Neutrophil (primary cell): ENCODE measurements around the gene IRAG1.

ENCODE experiments used
- H3K27ac ChIP-seq: fragments of 200-600 bp; sonication (generic); 2 replicates; pipeline ENCODE4 v1.5.1; 2016; ENCODE audit warnings: mild to moderate bottlenecking, moderate library complexity
- H3K27me3 ChIP-seq: fragments of 200-600 bp; sonication (generic); 2 replicates; pipeline ENCODE4 v1.6.0; 2016; ENCODE audit warnings: mild to moderate bottlenecking
- H3K36me3 ChIP-seq: fragments of 200-600 bp; sonication (generic); 2 replicates; pipeline ENCODE4 v1.5.1; 2017
- H3K4me1 ChIP-seq, 2 experiments: fragments of 200-600 bp in 1 of 2; sonication (generic) in 1 of 2; 1 replicate in 1 of 2; 2 replicates in 1 of 2; pipeline versions ENCODE4 v1.5.1 to v1.6.1; 2013 to 2016; ENCODE audit warnings: low read depth in 1 of 2, low read length in 1 of 2, mild to moderate bottlenecking in 1 of 2, moderate library complexity in 1 of 2; ENCODE audit not compliant: control insufficient read depth in 1 of 2, insufficient read depth in 1 of 2
- H3K4me3 ChIP-seq, 2 experiments: fragments of 200-600 bp in 1 of 2; sonication (generic) in 1 of 2; 1 replicate in 1 of 2; 2 replicates in 1 of 2; pipeline ENCODE4 v1.5.1; 2013 to 2016; ENCODE audit warnings: low read depth in 1 of 2, low read length in 1 of 2, mild to moderate bottlenecking in 1 of 2, moderate library complexity in 1 of 2
- H3K9me3 ChIP-seq: fragments of 200-600 bp; sonication (generic); 2 replicates; pipeline ENCODE4 v1.5.1; 2016
- CTCF ChIP-seq: fragments of 200-600 bp; sonication (generic); IDR thresholded peaks from 2 replicates; pipeline ENCODE4 v1.5.1; 2016; ENCODE audit warnings: antibody characterized with exemption

IRAG1 gene

GRCh38 chr11:10699072-10699471, 5.5 kb upstream of the IRAG1 start:
- peaks cover 3% of the 10 kb centered on the region for H3K27me3 ChIP-seq
- H3K4me1 ChIP-seq: no peaks in the 10 kb centered on the region
- H3K9me3 ChIP-seq: no peaks in the 10 kb centered on the region
- no peaks in the 10 kb centered on the region for H3K36me3 ChIP-seq
- no peak overlapping the region for H3K4me3 ChIP-seq
- no peak overlapping the region for H3K27ac ChIP-seq
- no peak for TF ChIP-seq CTCF

GRCh38 chr11:10697323-10697620, 3.7 kb upstream of the IRAG1 start:
- Histone ChIP-seq H3K27ac (no peak overlapping the region), H3K4me1 (no peaks in the 10 kb centered on the region)

GRCh38 chr11:10696468-10697322, 3.1 kb upstream of the IRAG1 start:
- no peak for TF ChIP-seq CTCF
- H3K9me3 ChIP-seq: no peaks in the 10 kb centered on the region
- no peak overlapping the region for H3K4me3 ChIP-seq
- H3K27ac ChIP-seq: no peak overlapping the region
- no peaks in the 10 kb centered on the region for H3K36me3 ChIP-seq
- H3K4me1 ChIP-seq: no peaks in the 10 kb centered on the region
- peaks cover 20% of the 10 kb centered on the region for H3K27me3 ChIP-seq

More at GRCh38 chr11:10697323-10697620, 3.7 kb upstream of the IRAG1 start:
- no peaks in the 10 kb centered on the region for H3K9me3 ChIP-seq
- peaks cover 20% of the 10 kb centered on the region for H3K27me3 ChIP-seq
- no peak overlapping the region for H3K4me3 ChIP-seq
- H3K36me3 ChIP-seq: no peaks in the 10 kb centered on the region
- TF ChIP-seq CTCF: no peak

- H3K27ac ChIP-seq: no peak overlapping the region
- no peaks in the 10 kb centered on the region for H3K9me3 ChIP-seq
- no peaks in the 10 kb centered on the region for H3K4me1 ChIP-seq
- H3K4me3 ChIP-seq: no peak overlapping the region
- H3K27me3 ChIP-seq: peaks cover 20% of the 10 kb centered on the region
- no peak for TF ChIP-seq CTCF
- H3K36me3 ChIP-seq: no peaks in the 10 kb centered on the region
Observed at GRCh38 chr11:10695833-10696232, 2.3 kb upstream of the IRAG1 start.

GRCh38 chr11:10694486-10695239, 1.1 kb upstream of the IRAG1 start:
- H3K4me1 ChIP-seq: no peaks in the 10 kb centered on the region
- TF ChIP-seq CTCF: no peak
- no peak overlapping the region for H3K27ac ChIP-seq
- no peaks in the 10 kb centered on the region for H3K36me3 ChIP-seq
- H3K9me3 ChIP-seq: no peaks in the 10 kb centered on the region
- H3K4me3 ChIP-seq: no peak overlapping the region
- peaks cover 20% of the 10 kb centered on the region for H3K27me3 ChIP-seq
